Measurements from ENCODE around the gene TXNRD1.
"Not testable (repeated sequence)": the region's sequence is repeated elsewhere in the genome, so short reads cannot be mapped to it uniquely, and the experiment has no call there.

Gene TXNRD1

GRCh38 chr12:104171785-104172569, 43.6 kb upstream of the TXNRD1 start:
- TF ChIP-seq, protein P1, sequence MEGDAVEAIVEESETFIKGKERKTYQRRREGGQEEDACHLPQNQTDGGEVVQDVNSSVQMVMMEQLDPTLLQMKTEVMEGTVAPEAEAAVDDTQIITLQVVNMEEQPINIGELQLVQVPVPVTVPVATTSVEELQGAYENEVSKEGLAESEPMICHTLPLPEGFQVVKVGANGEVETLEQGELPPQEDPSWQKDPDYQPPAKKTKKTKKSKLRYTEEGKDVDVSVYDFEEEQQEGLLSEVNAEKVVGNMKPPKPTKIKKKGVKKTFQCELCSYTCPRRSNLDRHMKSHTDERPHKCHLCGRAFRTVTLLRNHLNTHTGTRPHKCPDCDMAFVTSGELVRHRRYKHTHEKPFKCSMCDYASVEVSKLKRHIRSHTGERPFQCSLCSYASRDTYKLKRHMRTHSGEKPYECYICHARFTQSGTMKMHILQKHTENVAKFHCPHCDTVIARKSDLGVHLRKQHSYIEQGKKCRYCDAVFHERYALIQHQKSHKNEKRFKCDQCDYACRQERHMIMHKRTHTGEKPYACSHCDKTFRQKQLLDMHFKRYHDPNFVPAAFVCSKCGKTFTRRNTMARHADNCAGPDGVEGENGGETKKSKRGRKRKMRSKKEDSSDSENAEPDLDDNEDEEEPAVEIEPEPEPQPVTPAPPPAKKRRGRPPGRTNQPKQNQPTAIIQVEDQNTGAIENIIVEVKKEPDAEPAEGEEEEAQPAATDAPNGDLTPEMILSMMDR (IDR thresholded peaks at IDR 0.05; ENCODE audit: low read depth, low read length) = no peak
- TF ChIP-seq POLR2A (IDR thresholded peaks at IDR 0.05; ENCODE audit: extremely low read depth, insufficient read length) = no peak
- no peak for TF ChIP-seq MYC (IDR thresholded peaks at IDR 0.05; ENCODE audit: low read depth, low read length)
- TF ChIP-seq MAX (IDR thresholded peaks at IDR 0.05; ENCODE audit: low read depth, low read length) = no peak
- DNase-seq (ENCODE audit: low read depth) = no peak
- no peak overlapping the region for H3K4me3 ChIP-seq (ENCODE audit: low read depth, low read length)

DNA sequence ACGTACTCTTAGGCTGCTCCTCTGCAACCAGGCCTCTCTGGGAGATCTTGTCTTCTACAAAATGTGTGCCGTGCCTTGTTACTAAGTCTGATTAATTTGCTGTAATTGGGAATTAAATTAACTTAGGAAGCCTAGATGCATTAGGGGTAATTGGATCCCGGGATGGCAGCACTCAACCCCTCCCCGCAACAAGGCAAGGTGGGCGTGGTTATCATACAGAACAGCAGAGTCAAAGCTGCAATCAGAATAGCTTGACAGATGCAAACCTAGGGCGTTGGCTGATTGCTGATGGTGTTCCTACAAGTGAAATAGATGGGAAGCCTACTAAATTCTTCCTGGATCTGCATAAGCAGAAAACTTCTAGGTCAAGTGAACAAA, 43.0 kb upstream of the TXNRD1 start:
- TF ChIP-seq MYC (IDR thresholded peaks at IDR 0.05; ENCODE audit: low read depth, low read length) (no peak), MAX (IDR thresholded peaks at IDR 0.05; ENCODE audit: low read depth, low read length) (no peak), POLR2A (IDR thresholded peaks at IDR 0.05; ENCODE audit: extremely low read depth, insufficient read length) (no peak)
- TF ChIP-seq, protein P1 (IDR thresholded peaks at IDR 0.05; ENCODE audit: low read depth, low read length) = no peak
- no peak overlapping the region for H3K4me3 ChIP-seq (ENCODE audit: low read depth, low read length)
- DNase-seq (ENCODE audit: low read depth) = no peak

- not testable (repeated sequence) for DNase-seq (ENCODE audit: low read depth); H3K4me3 ChIP-seq (ENCODE audit: low read depth, low read length)
Measured at GRCh38 chr12:104173804-104174203, 41.8 kb upstream of the TXNRD1 start.

DNA sequence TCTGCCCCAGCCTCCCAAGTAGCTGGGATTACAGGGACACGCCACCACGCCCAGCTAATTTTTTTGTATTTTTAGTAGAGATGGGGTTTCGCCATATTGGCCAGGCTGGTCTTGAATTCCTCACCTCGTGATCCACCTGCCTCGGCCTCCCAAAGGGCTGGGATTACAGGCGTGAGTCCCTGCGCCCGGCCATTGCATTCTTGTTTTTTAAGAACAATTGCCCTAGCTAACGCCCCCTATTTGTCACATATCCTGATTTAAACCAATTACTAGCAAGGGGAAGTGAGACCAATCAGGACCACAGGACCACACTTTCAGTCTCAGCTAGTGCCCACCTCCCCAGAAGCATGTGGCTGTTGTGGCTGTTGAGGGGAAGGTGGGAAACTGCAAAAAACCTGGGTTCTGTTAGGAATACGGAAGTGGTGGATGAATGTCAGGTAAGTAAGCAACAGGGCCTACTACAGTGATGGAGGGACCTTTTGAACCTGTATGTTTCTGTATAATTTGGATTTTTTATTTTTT, 39.8 kb upstream of the TXNRD1 start:
- DNase-seq (ENCODE audit: low read depth) = peak; percentile 61
- TF ChIP-seq MYC (IDR thresholded peaks at IDR 0.05; ENCODE audit: low read depth, low read length) (no peak), POLR2A (IDR thresholded peaks at IDR 0.05; ENCODE audit: extremely low read depth, insufficient read length) (no peak), MAX (IDR thresholded peaks at IDR 0.05; ENCODE audit: low read depth, low read length) (no peak)
- TF ChIP-seq, protein P1 (IDR thresholded peaks at IDR 0.05; ENCODE audit: low read depth, low read length) = no peak
- H3K4me3 ChIP-seq (ENCODE audit: low read depth, low read length) = no peak overlapping the region

GRCh38 chr12:104177336-104177662, 38.3 kb upstream of the TXNRD1 start:
- TF ChIP-seq MYC (IDR thresholded peaks at IDR 0.05; ENCODE audit: low read depth, low read length) = no peak
- TF ChIP-seq MAX (IDR thresholded peaks at IDR 0.05; ENCODE audit: low read depth, low read length) = no peak
- no peak for TF ChIP-seq POLR2A (IDR thresholded peaks at IDR 0.05; ENCODE audit: extremely low read depth, insufficient read length)
- TF ChIP-seq, protein P1 (IDR thresholded peaks at IDR 0.05; ENCODE audit: low read depth, low read length) = no peak
- DNase-seq (ENCODE audit: low read depth) = no peak
- peak overlapping the region; percentile 43 for H3K4me3 ChIP-seq (ENCODE audit: low read depth, low read length)

GRCh38 chr12:104177663-104178501, 37.7 kb upstream of the TXNRD1 start:
- peak; percentile 98 for DNase-seq (ENCODE audit: low read depth)
- TF ChIP-seq MAX (IDR thresholded peaks at IDR 0.05; ENCODE audit: low read depth, low read length) (peak; percentile 18; the same call in 1 of the 2 replicates), POLR2A (IDR thresholded peaks at IDR 0.05; ENCODE audit: extremely low read depth, insufficient read length) (no peak), MYC (IDR thresholded peaks at IDR 0.05; ENCODE audit: low read depth, low read length) (peak; percentile 68)
- TF ChIP-seq, protein P1 (IDR thresholded peaks at IDR 0.05; ENCODE audit: low read depth, low read length) = peak; percentile 45
- peak overlapping the region; percentile 43 for H3K4me3 ChIP-seq (ENCODE audit: low read depth, low read length)
